ENCODE measurements around the gene CAMK1.

The CAMK1 gene

GRCh38 chr3:9739181-9739580 is 30.6 kb downstream of the CAMK1 start:
- Histone ChIP-seq H2AK5ac (ENCODE audit: low read length) (no peak overlapping the region), H2BK12ac (ENCODE audit: low read length) (no peak overlapping the region), H2AFZ (ENCODE audit: insufficient read depth, low read length, poor library complexity) (no peak overlapping the region), H3K14ac (ENCODE audit: low read length) (no peak overlapping the region), H3K79me1 (ENCODE audit: low read length) (no peaks in the 10 kb centered on the region), H3K4me3 (ENCODE audit: low read depth, low read length) (no peak overlapping the region), H3K9ac (ENCODE audit: low read length) (no peak overlapping the region), H3K27ac (ENCODE audit: low read depth, low read length) (no peak overlapping the region), H3K4ac (ENCODE audit: low read depth, low read length) (no peak overlapping the region), H3K36me3 (ENCODE audit: control insufficient read depth in 1 of 2, insufficient read depth in 2 of 2, low read length in 2 of 2) (peaks cover 63 to 88% of the 10 kb centered on the region in 2 experiments), H4K12ac (ENCODE audit: low read depth, low read length) (no peak overlapping the region), H3K4me2 (ENCODE audit: low read length) (no peak overlapping the region), H3K23ac (ENCODE audit: low read length) (no peak overlapping the region), H3K79me2 (ENCODE audit: control insufficient read depth, insufficient read depth, low read length, poor library complexity) (no peaks in the 10 kb centered on the region), H4K91ac (ENCODE audit: low read depth, low read length) (no peak overlapping the region), H2BK5ac (ENCODE audit: low read depth, low read length, poor library complexity) (no peak overlapping the region), H4K8ac (ENCODE audit: low read depth, low read length) (no peak overlapping the region), H3K18ac (ENCODE audit: low read length) (no peak overlapping the region), H3K4me1 (ENCODE audit: control insufficient read depth in 1 of 2, insufficient read depth in 2 of 2, low read length in 2 of 2) (no peaks in the 10 kb centered on the region), H3K9me3 (ENCODE audit: insufficient read depth, low read depth, low read length) (no peaks in the 10 kb centered on the region), H3K27me3 (ENCODE audit: insufficient read depth, low read length) (no peaks in the 10 kb centered on the region), H2BK120ac (ENCODE audit: insufficient read depth, low read length, poor library complexity) (no peak overlapping the region)
- no CpG with 5 or more reads among the region's 15 CpGs for WGBS (ENCODE audit: extremely low coverage, insufficient coverage, insufficient read length)
- DNase-seq: no peak

GRCh38 chr3:9736831-9737230 is 32.9 kb downstream of the CAMK1 start:
- H3K27me3 ChIP-seq (ENCODE audit: insufficient read depth, low read length): no peaks in the 10 kb centered on the region
- peaks cover 12% of the 10 kb centered on the region for H3K79me2 ChIP-seq (ENCODE audit: control insufficient read depth, insufficient read depth, low read length, poor library complexity)
- H3K4me1 ChIP-seq (ENCODE audit: control insufficient read depth in 1 of 2, insufficient read depth in 2 of 2, low read length in 2 of 2): peaks cover 8 to 10% of the 10 kb centered on the region in 2 experiments
- H3K14ac ChIP-seq (ENCODE audit: low read length): no peak overlapping the region
- H3K9ac ChIP-seq (ENCODE audit: low read length): no peak overlapping the region
- H3K4ac ChIP-seq (ENCODE audit: low read depth, low read length): no peak overlapping the region
- no peak overlapping the region for H4K91ac ChIP-seq (ENCODE audit: low read depth, low read length)
- H3K18ac ChIP-seq (ENCODE audit: low read length): no peak overlapping the region
- H4K8ac ChIP-seq (ENCODE audit: low read depth, low read length): no peak overlapping the region
- H3K23ac ChIP-seq (ENCODE audit: low read length): no peak overlapping the region
- H2BK5ac ChIP-seq (ENCODE audit: low read depth, low read length, poor library complexity): no peak overlapping the region
- DNase-seq: no peak
- no peaks in the 10 kb centered on the region for H3K9me3 ChIP-seq (ENCODE audit: insufficient read depth, low read depth, low read length)
- no peak overlapping the region for H2BK12ac ChIP-seq (ENCODE audit: low read length)
- no peak overlapping the region for H2BK120ac ChIP-seq (ENCODE audit: insufficient read depth, low read length, poor library complexity)
- WGBS (ENCODE audit: extremely low coverage, insufficient coverage, insufficient read length): no CpG with 5 or more reads among the region's 2 CpGs
- no peak overlapping the region for H3K4me2 ChIP-seq (ENCODE audit: low read length)
- H2AFZ ChIP-seq (ENCODE audit: insufficient read depth, low read length, poor library complexity): no peak overlapping the region
- no peak overlapping the region for H3K4me3 ChIP-seq (ENCODE audit: low read depth, low read length)
- H2AK5ac ChIP-seq (ENCODE audit: low read length): no peak overlapping the region
- no peak overlapping the region for H3K27ac ChIP-seq (ENCODE audit: low read depth, low read length)
- H3K79me1 ChIP-seq (ENCODE audit: low read length): peaks cover 2% of the 10 kb centered on the region
- H3K36me3 ChIP-seq (ENCODE audit: control insufficient read depth in 1 of 2, insufficient read depth in 2 of 2, low read length in 2 of 2): peaks cover 50 to 70% of the 10 kb centered on the region in 2 experiments
- H4K12ac ChIP-seq (ENCODE audit: low read depth, low read length): no peak overlapping the region

GRCh38 chr3:9732740-9733115 is 37.0 kb downstream of the CAMK1 start:
- Histone ChIP-seq H3K4ac (ENCODE audit: low read depth, low read length) (peak overlapping the region; percentile 97), H3K79me1 (ENCODE audit: low read length) (peaks cover 9% of the 10 kb centered on the region)
- WGBS (ENCODE audit: extremely low coverage, insufficient coverage, insufficient read length): no CpG with 5 or more reads among the region's 7 CpGs

GRCh38 chr3:9732080-9732739 is 37.5 kb downstream of the CAMK1 start:
- Histone ChIP-seq H3K27me3 (ENCODE audit: insufficient read depth, low read length) (no peaks in the 10 kb centered on the region), H4K8ac (ENCODE audit: low read depth, low read length) (peak overlapping the region; percentile 99), H3K4me2 (ENCODE audit: low read length) (peak overlapping the region; percentile 88), H3K79me2 (ENCODE audit: control insufficient read depth, insufficient read depth, low read length, poor library complexity) (peaks cover 17% of the 10 kb centered on the region), H3K4me3 (ENCODE audit: low read depth, low read length) (peak overlapping the region; percentile 97), H2AK5ac (ENCODE audit: low read length) (peak overlapping the region; percentile 91), H3K4ac (ENCODE audit: low read depth, low read length) (peak overlapping the region; percentile 97), H3K79me1 (ENCODE audit: low read length) (peaks cover 9% of the 10 kb centered on the region), H4K12ac (ENCODE audit: low read depth, low read length) (peak overlapping the region; percentile 93), H4K91ac (ENCODE audit: low read depth, low read length) (peak overlapping the region; percentile 99), H3K23ac (ENCODE audit: low read length) (no peak overlapping the region), H2AFZ (ENCODE audit: insufficient read depth, low read length, poor library complexity) (peak overlapping the region; percentile 99), H2BK120ac (ENCODE audit: insufficient read depth, low read length, poor library complexity) (peak overlapping the region; percentile 100), H3K27ac (ENCODE audit: low read depth, low read length) (no peak overlapping the region), H3K9ac (ENCODE audit: low read length) (peak overlapping the region; percentile 96), H3K18ac (ENCODE audit: low read length) (peak overlapping the region; percentile 75), H2BK12ac (ENCODE audit: low read length) (peak overlapping the region; percentile 65), H2BK5ac (ENCODE audit: low read depth, low read length, poor library complexity) (peak overlapping the region; percentile 100), H3K36me3 (ENCODE audit: control insufficient read depth in 1 of 2, insufficient read depth in 2 of 2, low read length in 2 of 2) (peaks cover 17 to 28% of the 10 kb centered on the region in 2 experiments), H3K14ac (ENCODE audit: low read length) (peak overlapping the region; percentile 99), H3K9me3 (ENCODE audit: insufficient read depth, low read depth, low read length) (no peaks in the 10 kb centered on the region), H3K4me1 (ENCODE audit: control insufficient read depth in 1 of 2, insufficient read depth in 2 of 2, low read length in 2 of 2) (peaks cover 8 to 10% of the 10 kb centered on the region in 2 experiments)
- DNase-seq: peak in 1 of 2 donors; percentile 37
- no CpG with 5 or more reads among the region's 41 CpGs for WGBS (ENCODE audit: extremely low coverage, insufficient coverage, insufficient read length)

More at GRCh38 chr3:9732740-9733115, 37.0 kb downstream of the CAMK1 start:
- no peak overlapping the region for H3K23ac ChIP-seq (ENCODE audit: low read length)
- H2BK12ac ChIP-seq (ENCODE audit: low read length): no peak overlapping the region
- no peak overlapping the region for H3K27ac ChIP-seq (ENCODE audit: low read depth, low read length)
- peak overlapping the region; percentile 88 for H3K4me2 ChIP-seq (ENCODE audit: low read length)
- peak overlapping the region; percentile 47 for H3K18ac ChIP-seq (ENCODE audit: low read length)
- H4K12ac ChIP-seq (ENCODE audit: low read depth, low read length): no peak overlapping the region
- H3K14ac ChIP-seq (ENCODE audit: low read length): no peak overlapping the region
- peak overlapping the region; percentile 68 for H3K9ac ChIP-seq (ENCODE audit: low read length)
- peak overlapping the region; percentile 27 for H3K4me3 ChIP-seq (ENCODE audit: low read depth, low read length)
- H3K9me3 ChIP-seq (ENCODE audit: insufficient read depth, low read depth, low read length): no peaks in the 10 kb centered on the region
- H4K8ac ChIP-seq (ENCODE audit: low read depth, low read length): no peak overlapping the region
- no peak overlapping the region for H2AK5ac ChIP-seq (ENCODE audit: low read length)
- H3K27me3 ChIP-seq (ENCODE audit: insufficient read depth, low read length): no peaks in the 10 kb centered on the region
- no peak overlapping the region for H4K91ac ChIP-seq (ENCODE audit: low read depth, low read length)
- H2BK5ac ChIP-seq (ENCODE audit: low read depth, low read length, poor library complexity): no peak overlapping the region
- no peak for DNase-seq
- H3K79me2 ChIP-seq (ENCODE audit: control insufficient read depth, insufficient read depth, low read length, poor library complexity): peaks cover 17% of the 10 kb centered on the region
- no peak overlapping the region for H2AFZ ChIP-seq (ENCODE audit: insufficient read depth, low read length, poor library complexity)
- H2BK120ac ChIP-seq (ENCODE audit: insufficient read depth, low read length, poor library complexity): no peak overlapping the region
- peaks cover 8 to 10% of the 10 kb centered on the region in 2 experiments for H3K4me1 ChIP-seq (ENCODE audit: control insufficient read depth in 1 of 2, insufficient read depth in 2 of 2, low read length in 2 of 2)
- H3K36me3 ChIP-seq (ENCODE audit: control insufficient read depth in 1 of 2, insufficient read depth in 2 of 2, low read length in 2 of 2): peaks cover 18 to 31% of the 10 kb centered on the region in 2 experiments

Data from trophoblast cell (in vitro differentiated cells and primary cell).